ENCODE results near the gene RBAK.

GRCh38 chr7:5020098-5020497, 25.6 kb upstream of the RBAK start:
- TF ChIP-seq, protein P1, sequence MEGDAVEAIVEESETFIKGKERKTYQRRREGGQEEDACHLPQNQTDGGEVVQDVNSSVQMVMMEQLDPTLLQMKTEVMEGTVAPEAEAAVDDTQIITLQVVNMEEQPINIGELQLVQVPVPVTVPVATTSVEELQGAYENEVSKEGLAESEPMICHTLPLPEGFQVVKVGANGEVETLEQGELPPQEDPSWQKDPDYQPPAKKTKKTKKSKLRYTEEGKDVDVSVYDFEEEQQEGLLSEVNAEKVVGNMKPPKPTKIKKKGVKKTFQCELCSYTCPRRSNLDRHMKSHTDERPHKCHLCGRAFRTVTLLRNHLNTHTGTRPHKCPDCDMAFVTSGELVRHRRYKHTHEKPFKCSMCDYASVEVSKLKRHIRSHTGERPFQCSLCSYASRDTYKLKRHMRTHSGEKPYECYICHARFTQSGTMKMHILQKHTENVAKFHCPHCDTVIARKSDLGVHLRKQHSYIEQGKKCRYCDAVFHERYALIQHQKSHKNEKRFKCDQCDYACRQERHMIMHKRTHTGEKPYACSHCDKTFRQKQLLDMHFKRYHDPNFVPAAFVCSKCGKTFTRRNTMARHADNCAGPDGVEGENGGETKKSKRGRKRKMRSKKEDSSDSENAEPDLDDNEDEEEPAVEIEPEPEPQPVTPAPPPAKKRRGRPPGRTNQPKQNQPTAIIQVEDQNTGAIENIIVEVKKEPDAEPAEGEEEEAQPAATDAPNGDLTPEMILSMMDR (IDR thresholded peaks at IDR 0.05), result no peak
- TF ChIP-seq POLR2A (IDR thresholded peaks at IDR 0.05) (no peak), POLR2AphosphoS5 (IDR thresholded peaks at IDR 0.05) (no peak)

Data from stomach (tissue), 4 donors.